ENCODE results near the gene SUOX. TPM values are rescaled to one million over a fixed set of nuclear protein-coding genes. Genes with fewer than 3 reads are reported as not detected.

The SUOX gene
- total RNA-seq, 1 experiment from 2014 or later, result 16.1 TPM

Other genes with a start within 250 kb of the SUOX start
- 96.4 and 111 TPM in 2 replicates for gene SARNP, start 179.6 kb upstream of the SUOX start, total RNA-seq (2014; rRNA removed)
- gene ORMDL2, start 179.2 kb upstream of the SUOX start, total RNA-seq (2014; rRNA removed), result 17.2 and 19.7 TPM in 2 replicates
- 48.5 and 54.8 TPM in 2 replicates for gene DNAJC14, start 167.7 kb upstream of the SUOX start, total RNA-seq (2014; rRNA removed)
- 24.1 and 24.9 TPM in 2 replicates for gene MMP19, start 154.3 kb upstream of the SUOX start, total RNA-seq (2014; rRNA removed)
- gene PYM1, start 69.4 kb upstream of the SUOX start, total RNA-seq (2014; rRNA removed), result 39.5 and 54.8 TPM in 2 replicates
- gene DGKA, start 66.1 kb upstream of the SUOX start, total RNA-seq (2014; rRNA removed), result 56.0 and 71.4 TPM in 2 replicates
- 0.32 and 0.52 TPM in 2 replicates for gene PMEL, start 31.2 kb upstream of the SUOX start, total RNA-seq (2014; rRNA removed)
- gene CDK2, start 30.4 kb upstream of the SUOX start, total RNA-seq (2014; rRNA removed), result 64.4 and 66.5 TPM in 2 replicates
- gene RAB5B, start 23.2 kb upstream of the SUOX start, total RNA-seq (2014; rRNA removed), result 46.7 and 60.3 TPM in 2 replicates
- 2.2 and 3.4 TPM in 2 replicates for gene IKZF4, start 23.8 kb downstream of the SUOX start, total RNA-seq (2014; rRNA removed)
- 414 and 1,103 TPM in 2 replicates for gene RPS26, start 44.6 kb downstream of the SUOX start, total RNA-seq (2014; rRNA removed)
- gene ERBB3, start 82.9 kb downstream of the SUOX start, total RNA-seq (2014; rRNA removed), result 1.7 TPM in 1 of 2 replicates, not detected in the other
- gene PA2G4, start 107.3 kb downstream of the SUOX start, total RNA-seq (2014; rRNA removed), result 247 and 307 TPM in 2 replicates
- gene RPL41, start 119.4 kb downstream of the SUOX start, total RNA-seq (2014; rRNA removed), result 1,853 and 1,922 TPM in 2 replicates
- gene ZC3H10, start 121.0 kb downstream of the SUOX start, total RNA-seq (2014; rRNA removed), result 3.6 and 3.8 TPM in 2 replicates
- gene ESYT1, start 131.0 kb downstream of the SUOX start, total RNA-seq (2014; rRNA removed), result 169 and 173 TPM in 2 replicates
- gene MYL6B, start 155.3 kb downstream of the SUOX start, total RNA-seq (2014; rRNA removed), result 130 and 136 TPM in 2 replicates
- 1,787 and 1,859 TPM in 2 replicates for gene MYL6, start 161.1 kb downstream of the SUOX start, total RNA-seq (2014; rRNA removed)
- 41.6 and 60.4 TPM in 2 replicates for gene SMARCC2, start 192.2 kb downstream of the SUOX start, total RNA-seq (2014; rRNA removed)
- gene RNF41, start 224.6 kb downstream of the SUOX start, total RNA-seq (2014; rRNA removed), result 50.3 and 52.8 TPM in 2 replicates
- gene NABP2, start 227.1 kb downstream of the SUOX start, total RNA-seq (2014; rRNA removed), result 47.1 and 57.1 TPM in 2 replicates
- not detected in 2 replicates for gene SLC39A5, start 232.8 kb downstream of the SUOX start, total RNA-seq (2014; rRNA removed)

All from LHCN-M2 (cell line).